MCF 10A (cell line): Measurements from ENCODE around the gene THAP12. TPM values are rescaled to one million over a fixed set of nuclear protein-coding genes. Genes with fewer than 3 reads are reported as not detected.

Experiments
- BruUV-seq: library from RNA; stranded (reverse); fragments of 400-500 nt; replicated peaks from 2 replicates; lab custom pipeline; 2021; lab: Mats Ljungman, UMichigan
- CTCF ChIA-PET: fragments of 300-600 bp; sonication (Branson Sonifier 250); formaldehyde crosslinking; extraction: SDS; loops from one replicate; lab custom pipeline; 2021; ENCODE audit warnings: antibody characterized with exemption, inconsistent platforms; lab: Yijun Ruan, JAX
- POLR2A ChIA-PET: fragments of 300-600, 350-650 bp; sonication (Branson Sonifier 250); formaldehyde crosslinking; extraction: SDS; loops from one replicate; lab custom pipeline; 2020; ENCODE audit warnings: antibody characterized with exemption, inconsistent platforms; lab: Yijun Ruan, JAX
- DNase-seq: peaks from one replicate; pipeline ENCODE4 v3.0.0-alpha.2; 2018; ENCODE audit not compliant: unreplicated experiment
- H3K27ac Mint-ChIP-seq: one replicate; pipeline ENCODE4 v1.8.0; 2022; ENCODE audit warnings: mild to moderate bottlenecking, low read depth, mixed read lengths; ENCODE audit not compliant: unreplicated experiment
- H3K27me3 Mint-ChIP-seq: one replicate; pipeline ENCODE4 v1.8.0; 2022; ENCODE audit warnings: mixed read lengths; ENCODE audit not compliant: insufficient read depth, unreplicated experiment
- H3K36me3 Mint-ChIP-seq: one replicate; pipeline ENCODE4 v1.8.0; 2022; ENCODE audit warnings: mild to moderate bottlenecking, moderate library complexity, mixed read lengths; ENCODE audit not compliant: insufficient read depth, unreplicated experiment
- H3K4me1 Mint-ChIP-seq: one replicate; pipeline ENCODE4 v1.8.0; 2022; ENCODE audit warnings: mixed read lengths; ENCODE audit not compliant: insufficient read depth, unreplicated experiment
- H3K4me3 Mint-ChIP-seq: one replicate; pipeline ENCODE4 v1.8.0; 2022; ENCODE audit warnings: mild to moderate bottlenecking, moderate library complexity, mixed read lengths; ENCODE audit not compliant: unreplicated experiment
- H3K9me3 Mint-ChIP-seq: one replicate; pipeline ENCODE4 v1.8.0; 2022; ENCODE audit warnings: mixed read lengths; ENCODE audit not compliant: unreplicated experiment
- CTCF ChIP-seq: fragments of 200-600 bp; IDR thresholded peaks from one replicate; pipeline ENCODE4 v1.8.0; 2022; ENCODE audit warnings: antibody characterized with exemption, mild to moderate bottlenecking; ENCODE audit not compliant: unreplicated experiment
- intact Hi-C: fragments of 100-400 bp; cut with micrococcal nuclease; formaldehyde crosslinking; loops from 2 replicates; pipeline ENCODE4 v1.14.1; 2022
- total RNA-seq: library from RNA; stranded (reverse); gene quantifications from 2 replicates; pipeline ENCODE4 v1.2.3, GENCODE V29; 2022

Gene THAP12
- total RNA-seq, 1 experiment from 2014 or later: 49.3 TPM

GRCh38 chr11:76368490-76368889 is 12.4 kb downstream of the THAP12 start:
- POLR2A ChIA-PET: interaction anchor here (1.0 kb wide), 1 partner anchor 11 kb away, joined by 4 read pairs; no protein-coding TSS in a partner anchor
- TF ChIP-seq CTCF: no peak
- Mint-ChIP-seq H3K4me3 (no peak overlapping the region), H3K36me3 (peaks cover 23% of the 10 kb centered on the region), H3K9me3 (no peaks in the 10 kb centered on the region), H3K27me3 (no peaks in the 10 kb centered on the region), H3K4me1 (peaks cover 29% of the 10 kb centered on the region), H3K27ac (no peak overlapping the region)
- intact Hi-C loops: no loop called here
- no TSS peak for BruUV-seq
- DNase-seq: no peak
- CTCF ChIA-PET: no interaction called here

DNA sequence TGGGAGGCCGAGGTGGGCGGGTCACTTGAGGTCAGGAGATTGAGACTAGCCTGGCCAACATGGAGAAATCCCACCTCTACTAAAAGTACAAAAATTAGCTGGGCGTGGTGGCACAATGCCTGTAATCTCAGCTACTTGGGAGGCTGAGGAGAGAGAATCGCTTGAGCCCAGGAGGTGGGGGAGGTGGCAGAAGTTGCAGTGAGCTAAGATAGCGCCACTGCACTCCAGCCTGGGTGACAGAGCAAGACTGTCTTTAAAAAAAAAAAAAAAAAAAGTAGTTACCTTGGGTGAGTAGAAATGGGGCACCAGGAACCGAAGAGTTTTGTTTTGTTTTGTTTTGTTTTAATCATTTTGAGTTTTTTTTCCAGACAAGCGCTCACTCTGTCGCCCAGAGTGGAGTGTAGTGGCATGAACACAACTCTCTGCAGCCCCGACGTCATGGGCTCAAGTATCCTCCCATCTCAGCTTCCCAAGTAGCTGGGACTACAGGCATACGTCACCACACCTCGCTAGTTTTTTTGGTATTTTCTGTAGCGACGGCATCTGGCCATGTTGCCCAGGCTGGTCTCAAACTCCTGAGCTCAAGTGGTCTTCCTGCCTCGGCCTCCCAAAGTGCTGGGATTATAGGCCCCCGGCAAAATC is 15.8 kb downstream of the THAP12 start:
- Mint-ChIP-seq H3K27me3 (no peaks in the 10 kb centered on the region), H3K4me3 (no peak overlapping the region), H3K27ac (no peak overlapping the region), H3K4me1 (peaks cover 17% of the 10 kb centered on the region), H3K36me3 (peaks cover 27% of the 10 kb centered on the region), H3K9me3 (no peaks in the 10 kb centered on the region)
- BruUV-seq: no TSS peak
- TF ChIP-seq CTCF: no peak
- intact Hi-C loops: no loop called here
- POLR2A ChIA-PET: interaction anchor here (1.0 to 1.2 kb wide), 2 partner anchors 9 to 24 kb away, joined by 3 to 4 read pairs; no protein-coding TSS in a partner anchor
- DNase-seq: no peak
- CTCF ChIA-PET: interaction anchor here (0.9 kb wide), 1 partner anchor 10 kb away, joined by 4 read pairs; no protein-coding TSS in a partner anchor

GRCh38 chr11:76362716-76363115 is 18.2 kb downstream of the THAP12 start:
- intact Hi-C loops: no loop called here
- Mint-ChIP-seq H3K4me3 (no peak overlapping the region), H3K27me3 (no peaks in the 10 kb centered on the region), H3K27ac (no peak overlapping the region), H3K36me3 (peaks cover 33% of the 10 kb centered on the region), H3K4me1 (peaks cover 3% of the 10 kb centered on the region), H3K9me3 (no peaks in the 10 kb centered on the region)
- ChIA-PET POLR2A (no interaction called here), CTCF (interaction anchor here (1.5 kb wide), 1 partner anchor 155 kb away, joined by 6 read pairs; no protein-coding TSS in a partner anchor)
- DNase-seq: no peak
- no peak for TF ChIP-seq CTCF
- no TSS peak for BruUV-seq

DNA sequence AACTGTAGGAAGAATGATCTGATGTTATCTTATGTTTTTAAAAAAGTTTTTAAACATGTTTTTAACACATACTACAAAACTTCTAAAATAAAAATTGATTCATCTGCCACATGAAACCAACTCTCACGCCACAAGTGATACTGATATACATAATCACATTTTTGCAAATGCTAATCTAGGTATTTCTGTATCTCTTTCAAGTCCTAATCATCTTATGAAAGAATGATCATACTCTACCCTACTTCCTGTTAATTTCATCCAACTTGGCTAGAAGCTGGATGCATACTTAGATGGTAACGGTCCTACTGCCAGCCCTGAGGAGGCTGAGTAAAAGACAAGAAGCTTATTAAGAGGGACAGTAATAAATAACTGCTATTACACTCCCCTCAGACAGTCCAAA is 19.2 kb downstream of the THAP12 start:
- BruUV-seq: no TSS peak
- CTCF ChIA-PET: interaction anchor here (1.5 kb wide), 1 partner anchor 154 kb away, joined by 6 read pairs; no protein-coding TSS in a partner anchor

More for the DNA sequence above, 19.2 kb downstream of the THAP12 start:
- DNase-seq: no peak
- Mint-ChIP-seq H3K4me1 (no peaks in the 10 kb centered on the region), H3K27me3 (no peaks in the 10 kb centered on the region), H3K4me3 (no peak overlapping the region), H3K36me3 (peaks cover 33% of the 10 kb centered on the region), H3K9me3 (no peaks in the 10 kb centered on the region), H3K27ac (peak overlapping the region; percentile 49)
- intact Hi-C loops: no loop called here
- TF ChIP-seq CTCF: no peak
- POLR2A ChIA-PET: no interaction called here
